GM18505 (cell line): ENCODE measurements around the gene SHISA6.

Source experiments
- ATAC-seq: cut with Tn5 transposase; IDR thresholded peaks from one replicate; pipeline ENCODE4 v1.9.1; 2021; ENCODE audit not compliant: unreplicated experiment
- POLR2A ChIP-seq: IDR thresholded peaks from 4 replicates; pipeline ENCODE4 v1.6.1; 2011; ENCODE audit warnings: borderline replicate concordance; ENCODE audit not compliant: insufficient read depth, insufficient read length; ENCODE audit errors: extremely low read depth

Gene SHISA6

DNA sequence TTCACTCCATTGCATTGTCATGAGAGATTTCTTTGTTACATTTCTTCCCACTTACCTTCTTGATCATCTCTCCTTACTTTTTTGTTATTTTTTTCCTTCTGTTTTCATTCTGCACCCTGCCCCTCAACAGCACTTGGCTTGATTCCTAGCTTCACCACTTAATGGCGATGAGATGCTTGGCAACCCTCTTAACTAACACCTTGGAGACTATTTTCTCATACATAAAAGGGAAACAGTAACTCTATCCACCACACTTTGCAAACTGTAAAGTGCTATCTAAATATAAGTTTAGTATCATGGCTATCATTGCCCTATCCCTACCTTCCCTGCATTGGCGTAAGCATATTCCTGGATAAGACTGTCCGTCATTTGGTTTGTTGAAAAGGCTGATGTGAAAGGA, 177.3 kb downstream of the SHISA6 start:
- no peak for ATAC-seq
- TF ChIP-seq POLR2A: no peak

DNA sequence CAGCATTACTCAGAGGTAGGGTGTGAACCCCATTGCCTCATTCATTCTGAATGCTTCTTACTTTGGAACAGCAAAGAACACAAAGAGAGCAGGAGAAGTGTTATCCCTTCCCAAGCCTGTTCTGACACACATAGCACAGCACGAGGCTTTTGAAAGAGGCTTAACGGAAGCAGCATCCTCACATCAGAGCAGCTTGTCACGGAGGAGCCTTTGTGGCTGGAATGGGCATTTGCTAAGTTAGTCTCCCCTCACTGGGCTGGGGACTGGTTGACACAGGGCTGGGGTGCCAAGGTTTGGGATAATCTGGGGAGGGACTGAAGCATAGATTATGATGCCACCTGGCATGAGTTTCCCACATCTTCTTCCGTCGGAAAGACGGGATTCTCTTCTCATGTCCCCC, 189.7 kb downstream of the SHISA6 start:
- no peak for ATAC-seq
- TF ChIP-seq POLR2A: no peak

DNA sequence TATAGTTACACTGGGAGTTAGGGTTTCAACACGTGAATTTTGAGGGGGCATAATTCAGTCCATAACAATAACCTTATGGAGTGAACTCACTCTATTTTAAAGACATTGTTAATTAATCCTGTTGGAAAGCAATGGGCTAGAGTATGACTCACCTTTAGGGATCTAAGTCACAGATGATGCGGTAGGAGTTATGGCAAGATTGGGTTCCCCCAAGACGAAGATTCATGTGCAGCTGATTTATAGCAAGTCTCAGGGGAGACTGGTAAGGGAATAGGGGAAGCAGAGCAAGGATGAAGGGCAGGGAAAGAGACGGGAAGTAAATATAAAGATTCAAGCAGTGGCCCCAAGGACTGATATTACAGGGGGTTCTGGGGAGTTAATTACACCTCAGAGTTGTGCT, 197.7 kb downstream of the SHISA6 start:
- no peak for TF ChIP-seq POLR2A
- no peak for ATAC-seq

DNA sequence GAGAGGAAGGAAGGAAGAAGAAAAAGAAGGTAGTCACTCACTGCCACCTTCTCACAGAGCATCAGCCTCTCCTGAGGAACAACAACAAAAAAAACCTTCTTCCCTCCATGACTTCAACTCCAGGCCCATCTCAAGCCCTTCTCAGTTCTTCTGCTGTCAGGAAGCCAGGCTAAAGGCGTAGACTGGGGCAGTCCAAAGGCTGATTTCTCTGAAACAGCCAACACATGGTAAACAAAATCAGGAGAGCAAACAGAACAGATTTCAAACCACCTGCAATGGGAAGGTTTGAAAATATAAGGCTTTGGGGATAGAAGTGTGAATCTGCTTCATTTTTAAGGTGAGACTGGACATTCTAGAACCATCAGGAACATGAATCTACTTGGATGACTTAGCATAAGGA, 200.0 kb downstream of the SHISA6 start:
- no peak for TF ChIP-seq POLR2A
- ATAC-seq: no peak

DNA sequence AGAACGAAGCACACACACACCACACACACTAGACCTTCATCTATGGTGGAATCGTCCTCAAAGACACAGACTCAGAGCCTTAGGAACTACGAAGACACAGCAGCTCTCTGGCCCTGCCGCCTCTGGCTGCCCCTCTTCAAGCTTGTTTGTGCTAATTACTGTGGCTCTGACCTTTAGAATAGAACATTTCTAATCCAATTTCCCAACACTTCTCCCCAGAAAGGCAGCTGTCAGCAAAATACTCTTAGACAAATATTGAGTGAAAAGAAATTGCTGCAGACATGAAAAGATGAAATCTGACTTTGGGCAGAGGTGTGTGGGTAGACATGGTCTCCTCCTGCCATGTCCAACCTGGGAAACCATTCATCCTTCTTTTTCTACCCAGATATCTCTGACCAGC, 205.3 kb downstream of the SHISA6 start:
- ATAC-seq: no peak
- no peak for TF ChIP-seq POLR2A

DNA sequence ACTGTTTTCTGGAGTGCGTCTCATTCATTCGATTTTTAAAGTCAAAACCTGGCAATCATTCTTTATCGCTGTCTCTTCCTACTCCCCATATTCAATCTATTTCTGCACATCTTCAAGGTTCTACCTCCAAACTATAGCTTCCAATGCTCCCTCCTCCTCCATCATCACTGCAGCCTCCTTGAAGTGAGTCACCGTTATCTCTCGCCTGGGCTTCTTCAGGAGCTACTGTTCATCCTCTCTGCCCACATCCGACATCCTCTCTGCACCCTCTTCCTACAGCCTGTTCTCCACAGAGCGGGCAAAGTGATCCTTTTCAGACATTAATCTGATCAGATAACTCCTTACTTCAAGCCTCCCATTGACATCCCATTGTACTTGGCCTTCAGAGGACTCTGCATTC, 213.1 kb downstream of the SHISA6 start:
- ATAC-seq: no peak
- no peak for TF ChIP-seq POLR2A

DNA sequence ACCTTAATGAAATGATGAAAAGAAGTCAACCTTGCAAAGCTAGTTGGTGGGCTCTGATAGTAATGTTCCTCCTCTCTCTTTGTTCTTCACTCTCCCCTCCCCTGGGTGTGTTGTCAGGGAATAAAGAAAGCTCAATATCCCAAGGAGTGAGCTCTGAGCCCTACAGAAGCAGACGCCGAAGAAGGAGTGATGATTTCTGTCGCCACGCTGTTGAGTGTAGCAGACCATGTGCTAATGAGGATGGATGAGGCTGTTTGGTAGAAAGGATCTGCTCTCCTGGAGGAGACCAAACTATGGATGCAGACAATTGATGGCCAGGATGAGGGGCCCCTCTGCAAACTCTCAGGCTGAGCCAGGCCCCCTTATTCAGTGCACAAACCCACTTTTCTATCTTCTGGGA, 217.3 kb downstream of the SHISA6 start:
- no peak for TF ChIP-seq POLR2A

DNA sequence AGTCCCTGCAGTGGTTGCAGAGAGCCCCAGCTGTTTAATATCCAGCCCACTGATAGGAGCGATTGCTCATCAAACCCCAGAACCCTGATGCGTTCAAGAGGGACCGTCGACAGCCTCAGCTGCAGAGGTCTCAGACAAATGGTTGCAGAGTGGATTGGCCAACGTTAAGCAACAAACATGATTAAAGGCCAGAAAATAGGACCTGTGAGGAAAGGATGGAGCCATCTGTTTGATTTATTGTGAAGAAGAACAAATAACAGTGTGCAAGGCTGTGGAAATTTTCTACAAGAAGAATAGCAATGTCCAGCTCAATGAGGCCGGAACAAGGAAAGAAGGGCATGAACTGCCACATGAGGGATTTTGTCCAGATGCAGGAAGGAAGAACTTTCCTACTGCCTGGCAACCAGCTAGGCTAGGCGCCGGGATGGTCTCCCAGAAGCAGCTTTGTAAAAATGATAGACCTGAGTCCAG, 218.9 kb downstream of the SHISA6 start:
- TF ChIP-seq POLR2A: no peak
- ATAC-seq: no peak

More for the DNA sequence above, 217.3 kb downstream of the SHISA6 start:
- ATAC-seq: no peak

DNA sequence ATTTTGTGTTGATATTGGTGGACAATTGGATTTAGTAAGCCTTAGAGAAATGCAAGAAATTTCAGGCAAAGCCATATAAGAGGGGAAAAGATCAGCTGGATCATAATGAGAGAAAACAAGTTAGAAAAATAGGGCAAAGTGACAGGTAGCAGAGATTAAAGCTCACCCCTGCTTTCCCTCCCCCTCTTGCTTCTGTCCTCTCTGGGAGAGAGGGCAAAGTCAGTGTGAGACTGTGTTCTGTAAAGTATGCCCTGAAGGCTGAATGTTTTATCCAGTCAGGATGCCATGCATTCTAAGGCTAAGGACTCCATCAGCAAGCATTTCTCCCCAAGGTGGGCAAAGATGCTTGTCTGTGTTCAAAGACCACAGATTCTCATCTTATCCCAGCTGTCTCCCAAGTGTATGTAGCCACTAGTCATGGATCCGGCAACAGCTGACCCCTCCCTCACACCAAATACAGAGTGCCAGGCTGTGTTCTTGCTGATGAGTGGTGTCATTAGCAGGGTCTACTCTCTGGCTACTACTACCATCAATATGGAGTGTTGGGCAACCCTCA, 221.1 kb downstream of the SHISA6 start:
- no peak for ATAC-seq
- TF ChIP-seq POLR2A: no peak

DNA sequence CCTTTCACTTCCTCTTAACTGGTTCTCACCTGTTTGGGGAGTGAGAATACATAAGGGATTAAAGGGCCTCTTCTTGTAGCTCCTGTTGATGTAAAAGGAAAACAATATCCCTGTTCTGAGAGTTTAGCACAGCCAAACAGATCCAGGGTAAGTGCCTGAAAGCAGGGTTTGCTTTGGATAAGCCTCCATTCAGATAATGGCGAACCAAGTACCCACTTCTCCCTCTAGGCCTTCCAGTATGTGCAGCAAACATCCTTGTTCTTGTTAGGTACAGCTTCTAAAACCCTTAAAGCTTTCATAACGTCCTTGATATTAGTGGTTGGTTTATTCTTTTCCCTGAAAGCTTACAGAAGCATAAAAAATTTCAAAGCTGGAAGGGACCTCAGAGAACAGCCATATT, 226.6 kb downstream of the SHISA6 start:
- no peak for TF ChIP-seq POLR2A
- no peak for ATAC-seq

DNA sequence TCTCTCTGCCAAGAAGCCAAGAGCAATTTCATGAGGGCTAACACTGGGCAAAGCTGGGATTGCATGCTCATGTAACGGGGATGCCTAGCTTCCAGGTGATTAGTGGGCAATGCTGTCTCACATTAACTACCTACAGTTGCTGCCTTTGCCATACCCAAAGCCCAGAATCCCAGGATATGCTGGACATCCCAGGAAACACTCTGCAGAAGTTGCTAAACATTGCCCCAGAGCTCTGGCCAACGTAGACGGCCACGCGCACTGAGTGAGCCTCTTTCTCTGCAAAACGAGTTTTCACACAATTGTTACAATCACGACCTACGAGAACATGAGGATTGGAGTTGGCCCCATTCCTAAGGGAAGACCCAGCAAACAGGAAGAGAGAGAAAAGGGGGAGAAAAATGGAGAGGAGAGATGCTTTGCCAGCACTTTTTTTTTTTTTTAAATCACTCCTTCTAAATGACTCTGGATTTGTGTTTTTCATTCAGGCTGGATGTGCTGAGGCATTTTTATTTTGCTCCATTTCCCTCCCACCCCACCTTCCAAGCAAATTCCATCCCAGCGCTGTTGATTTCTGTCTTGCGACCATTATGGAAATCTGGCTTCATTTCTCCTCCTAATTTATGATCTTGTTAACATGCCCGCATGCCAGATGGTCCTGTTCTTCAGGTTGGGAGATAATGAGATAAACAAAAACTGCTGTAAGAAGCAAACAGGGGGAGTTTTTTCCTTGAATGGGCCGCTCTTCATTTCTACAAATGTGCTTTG, 244.5 kb downstream of the SHISA6 start:
- no peak for TF ChIP-seq POLR2A
- no peak for ATAC-seq

DNA sequence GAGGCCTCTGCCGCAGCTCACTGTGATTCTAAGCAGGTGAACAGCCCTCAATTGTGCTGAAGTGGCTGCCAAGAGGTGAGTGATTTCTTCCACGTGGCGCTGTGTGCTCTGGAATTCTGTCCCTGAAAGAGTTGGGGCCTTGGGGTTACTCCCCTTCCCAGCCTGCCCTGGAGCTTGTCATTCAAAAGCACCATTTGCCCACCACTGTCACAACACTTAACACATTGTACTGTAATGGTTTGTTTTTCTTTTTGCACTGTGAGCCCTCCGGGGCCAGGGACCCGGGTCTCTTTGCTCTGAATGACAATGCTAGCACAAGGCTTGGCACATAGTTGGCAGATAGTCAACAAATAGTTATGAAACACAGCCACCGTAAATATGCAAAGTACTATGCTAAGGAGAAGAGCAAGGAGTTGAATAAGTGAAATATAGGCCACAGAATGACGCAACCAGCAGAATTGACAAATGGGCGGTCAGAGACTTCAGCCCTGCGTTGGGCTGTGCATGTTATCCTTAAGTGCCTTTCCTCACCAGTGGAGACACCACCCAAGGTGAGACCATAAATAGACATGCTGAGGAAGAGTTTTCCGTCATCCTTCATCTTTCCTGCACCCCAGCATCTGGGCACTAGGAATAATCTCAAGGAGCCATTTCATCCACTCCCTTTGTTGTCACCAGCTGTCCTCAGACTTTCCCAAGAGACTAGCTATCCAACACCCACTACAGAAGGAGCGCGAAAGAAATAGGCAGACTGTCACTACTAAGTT, 245.3 kb downstream of the SHISA6 start:
- TF ChIP-seq POLR2A: no peak
- ATAC-seq: no peak

DNA sequence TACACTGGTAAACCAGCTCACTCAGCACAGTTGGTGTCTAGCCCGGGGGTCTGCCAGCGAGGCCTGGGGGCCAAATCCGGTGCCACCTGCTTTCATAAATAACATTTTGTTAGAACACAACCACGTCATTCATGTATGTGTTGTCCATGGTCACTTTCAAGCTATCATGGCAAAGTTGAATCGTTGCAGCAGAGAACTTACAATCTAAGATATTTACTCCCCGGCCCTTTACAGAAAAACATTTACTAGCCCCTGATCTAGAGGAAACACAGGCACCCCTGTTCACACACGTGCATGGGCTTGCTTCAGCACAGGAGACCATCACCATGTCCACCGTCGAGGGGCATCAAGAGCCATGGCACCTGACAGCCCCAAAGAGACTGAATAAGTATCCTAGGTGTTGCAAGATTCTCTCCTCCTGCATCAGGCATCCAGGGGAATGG, 245.9 kb downstream of the SHISA6 start:
- no peak for TF ChIP-seq POLR2A
- ATAC-seq: no peak

DNA sequence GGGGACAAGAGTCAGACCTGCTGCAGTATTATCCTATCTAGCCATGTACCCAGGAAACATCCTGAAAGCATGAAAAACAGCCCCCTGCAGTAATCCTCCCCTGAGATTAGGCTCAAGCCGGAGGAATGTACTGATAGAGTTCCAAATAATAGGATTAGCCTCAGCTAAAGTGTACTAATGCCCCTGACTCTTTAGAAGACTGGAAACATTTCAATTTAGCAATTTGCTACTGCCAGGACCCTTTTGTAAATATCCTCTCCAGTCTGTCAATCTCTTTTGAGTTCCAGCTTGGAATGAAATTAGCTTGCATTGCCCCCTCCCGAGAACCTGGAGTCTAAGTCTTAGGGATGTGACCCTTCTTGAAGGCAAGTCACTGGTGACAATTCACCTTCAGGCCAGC, 246.5 kb downstream of the SHISA6 start:
- no peak for ATAC-seq
- TF ChIP-seq POLR2A: no peak
